Thoracic aorta (tissue), 2 donors: ENCODE measurements around the gene SMG5. TPM values are rescaled to one million over a fixed set of nuclear protein-coding genes. Genes with fewer than 3 reads are reported as not detected.

Experiments
- ATAC-seq: fragments of 150-250 bp; one replicate; pipeline ENCODE4 v1.8.0; 2017; ENCODE audit warnings: low read depth; ENCODE audit not compliant: insufficient number of reproducible peaks, low FRiP score
- DNase-seq: peaks from one replicate; pipeline ENCODE4 v3.0.0-alpha.2; 2020; ENCODE audit warnings: low spot score
- H3K27ac ChIP-seq, 2 donors: fragments of 200-600 bp; sonication (generic); 1 replicate in 1 of 2; 2 replicates in 1 of 2; pipeline ENCODE4 v1.5.1; 2016; ENCODE audit warnings: mild to moderate bottlenecking in 2 of 2, moderate library complexity in 2 of 2
- H3K27me3 ChIP-seq: fragments of 200-600 bp; sonication (generic); replicated peaks from 2 replicates; pipeline ENCODE4 v1.6.0; 2016; ENCODE audit warnings: mild to moderate bottlenecking; ENCODE audit not compliant: insufficient read depth
- H3K36me3 ChIP-seq: fragments of 200-600 bp; sonication (generic); one replicate; pipeline ENCODE4 v1.5.1; 2016
- H3K4me1 ChIP-seq, 2 donors: fragments of 200-600 bp; sonication (generic); 1 replicate in 1 of 2; 2 replicates in 1 of 2; pipeline versions ENCODE4 v1.5.1 to v1.6.0; 2016; ENCODE audit warnings: low read depth in 2 of 2, mild to moderate bottlenecking in 1 of 2; ENCODE audit not compliant: control insufficient read depth in 1 of 2
- H3K4me3 ChIP-seq: fragments of 200-600 bp; sonication (generic); 2 replicates; pipeline ENCODE4 v1.5.1; 2016; ENCODE audit warnings: mild to moderate bottlenecking
- H3K9me3 ChIP-seq: fragments of 200-600 bp; sonication (generic); 2 replicates; pipeline ENCODE4 v1.5.1; 2016
- total RNA-seq, 2 donors: library from RNA; depleted of rRNA; stranded (reverse); fragments of >200 nt; gene quantifications; one replicate each; pipeline versions ENCODE4 v1.1.0 to v1.2.3, GENCODE V29; 2016
- TF ChIP-seq, protein P1 (sequence below): fragments of 200-600 bp; sonication (generic); IDR thresholded peaks from one replicate; pipeline ENCODE4 v1.5.1; 2019; ENCODE audit warnings: antibody characterized with exemption

SMG5 gene
- total RNA-seq, 2 donors from 2014 or later: 57.8 to 72.7 TPM

DNA sequence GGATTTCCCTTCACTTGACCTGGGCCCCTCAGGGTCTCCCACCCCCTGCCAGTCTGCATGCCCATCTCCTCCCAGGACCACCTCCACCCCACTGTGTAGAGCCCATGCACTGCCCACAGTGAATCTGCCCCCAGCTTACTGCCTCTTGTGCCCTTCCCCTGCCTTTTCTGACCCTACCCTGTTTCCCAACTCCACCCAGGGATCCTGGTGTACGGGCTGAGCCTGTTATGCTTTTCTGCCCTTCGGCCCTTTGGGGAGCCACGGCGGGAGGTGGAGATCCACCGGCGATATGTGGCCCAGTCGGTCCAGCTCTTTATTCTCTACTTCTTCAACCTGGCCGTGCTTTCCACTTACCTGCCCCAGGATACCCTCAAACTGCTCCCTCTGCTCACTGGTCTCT lies 3.4 kb upstream of the SMG5 start:
- no peak overlapping the region for H3K4me3 ChIP-seq
- TF ChIP-seq, protein P1, sequence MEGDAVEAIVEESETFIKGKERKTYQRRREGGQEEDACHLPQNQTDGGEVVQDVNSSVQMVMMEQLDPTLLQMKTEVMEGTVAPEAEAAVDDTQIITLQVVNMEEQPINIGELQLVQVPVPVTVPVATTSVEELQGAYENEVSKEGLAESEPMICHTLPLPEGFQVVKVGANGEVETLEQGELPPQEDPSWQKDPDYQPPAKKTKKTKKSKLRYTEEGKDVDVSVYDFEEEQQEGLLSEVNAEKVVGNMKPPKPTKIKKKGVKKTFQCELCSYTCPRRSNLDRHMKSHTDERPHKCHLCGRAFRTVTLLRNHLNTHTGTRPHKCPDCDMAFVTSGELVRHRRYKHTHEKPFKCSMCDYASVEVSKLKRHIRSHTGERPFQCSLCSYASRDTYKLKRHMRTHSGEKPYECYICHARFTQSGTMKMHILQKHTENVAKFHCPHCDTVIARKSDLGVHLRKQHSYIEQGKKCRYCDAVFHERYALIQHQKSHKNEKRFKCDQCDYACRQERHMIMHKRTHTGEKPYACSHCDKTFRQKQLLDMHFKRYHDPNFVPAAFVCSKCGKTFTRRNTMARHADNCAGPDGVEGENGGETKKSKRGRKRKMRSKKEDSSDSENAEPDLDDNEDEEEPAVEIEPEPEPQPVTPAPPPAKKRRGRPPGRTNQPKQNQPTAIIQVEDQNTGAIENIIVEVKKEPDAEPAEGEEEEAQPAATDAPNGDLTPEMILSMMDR: no peak
- H3K4me1 ChIP-seq: peaks cover 17 to 19% of the 10 kb centered on the region in 2 donors
- H3K27me3 ChIP-seq: no peaks in the 10 kb centered on the region
- no peak overlapping the region for H3K27ac ChIP-seq
- DNase-seq: no peak
- ATAC-seq: no peak
- H3K9me3 ChIP-seq: no peaks in the 10 kb centered on the region
- H3K36me3 ChIP-seq: no peaks in the 10 kb centered on the region

GRCh38 chr1:156285437-156285836 lies 2.8 kb upstream of the SMG5 start:
- H3K36me3 ChIP-seq: no peaks in the 10 kb centered on the region
- H3K27me3 ChIP-seq: no peaks in the 10 kb centered on the region
- no peak overlapping the region for H3K4me3 ChIP-seq
- TF ChIP-seq, protein P1: no peak
- peaks cover 19 to 25% of the 10 kb centered on the region in 2 donors for H3K4me1 ChIP-seq
- DNase-seq (no peak), ATAC-seq (no peak)
- no peak overlapping the region for H3K27ac ChIP-seq
- no peaks in the 10 kb centered on the region for H3K9me3 ChIP-seq

DNA sequence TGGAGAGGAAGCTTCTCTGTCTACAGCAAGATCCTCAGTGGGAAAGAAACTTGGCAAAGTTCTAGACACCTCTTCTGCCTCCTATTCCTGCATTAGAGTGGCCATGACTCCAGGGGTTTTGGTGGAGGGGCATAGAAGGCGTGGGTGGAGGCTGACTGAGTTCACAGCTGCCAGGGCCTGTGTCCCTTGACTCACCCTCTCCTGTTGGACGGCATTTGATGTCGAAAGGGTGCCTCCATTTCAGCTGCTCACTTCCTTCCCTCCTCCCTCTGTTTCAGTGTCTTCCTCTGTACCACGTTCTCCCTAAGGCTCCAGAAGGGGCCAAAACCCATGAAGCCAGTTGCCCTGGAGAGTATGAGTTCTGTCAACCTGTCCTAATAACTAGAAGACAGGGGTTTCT lies 2.1 kb upstream of the SMG5 start:
- Histone ChIP-seq H3K36me3 (no peaks in the 10 kb centered on the region), H3K9me3 (no peaks in the 10 kb centered on the region), H3K27ac (no peak overlapping the region), H3K4me1 (peaks cover 19 to 28% of the 10 kb centered on the region in 2 donors), H3K27me3 (no peaks in the 10 kb centered on the region), H3K4me3 (no peak overlapping the region)
- TF ChIP-seq, protein P1: no peak
- DNase-seq: no peak
- ATAC-seq: no peak

DNA sequence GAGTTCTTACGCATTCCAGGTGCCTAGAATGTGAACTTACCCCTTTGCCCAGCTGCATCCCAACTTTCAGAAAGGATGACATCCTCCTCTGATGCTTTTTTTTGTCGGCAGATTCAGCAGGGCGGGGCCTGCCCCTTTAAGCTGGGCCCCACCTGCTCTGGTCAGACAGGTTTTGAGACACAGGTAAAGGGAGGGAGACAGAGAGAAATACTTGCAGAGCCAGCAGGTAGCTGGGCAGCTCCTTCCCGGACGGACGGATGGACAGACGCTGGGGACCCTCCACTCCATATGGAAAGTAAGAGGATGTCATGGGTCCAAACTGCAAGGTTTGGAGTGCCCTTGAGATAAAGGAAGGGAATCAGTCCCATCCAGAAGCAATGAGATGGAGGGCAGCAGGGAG lies 1.5 kb upstream of the SMG5 start, which contains the start of gene TMEM79:
Gene TMEM79 (plus strand): TSS at position 214 of the 400 bp plus-strand sequence. CDS start 902 bp downstream, outside the sequence.
- H3K27ac ChIP-seq: peak within 1 kb of the TSS; percentile 7 to 70

GRCh38 chr1:156283521-156283920 lies 896 bp upstream of the SMG5 start:
- H3K9me3 ChIP-seq: no peaks in the 10 kb centered on the region
- H3K27ac ChIP-seq: peak overlapping the region in 1 of 2 donors; percentile 70
- ATAC-seq: no peak

More for the DNA sequence above, 1.5 kb upstream of the SMG5 start, which contains the start of gene TMEM79:
- H3K27me3 ChIP-seq: no peaks in the 10 kb centered on the region
- no peak for ATAC-seq
- H3K36me3 ChIP-seq: no peaks in the 10 kb centered on the region
- no peak for DNase-seq
- H3K4me1 ChIP-seq: peaks cover 19 to 28% of the 10 kb centered on the region in 2 donors
- peak within 1 kb of the TSS; percentile 83 for H3K4me3 ChIP-seq
- no peaks in the 10 kb centered on the region for H3K9me3 ChIP-seq
- TF ChIP-seq, protein P1: no peak

More at GRCh38 chr1:156283521-156283920, 896 bp upstream of the SMG5 start:
- Histone ChIP-seq H3K27me3 (no peaks in the 10 kb centered on the region), H3K4me3 (peak overlapping the region; percentile 83), H3K4me1 (peaks cover 19 to 28% of the 10 kb centered on the region in 2 donors), H3K36me3 (no peaks in the 10 kb centered on the region)
- TF ChIP-seq, protein P1: no peak
- DNase-seq: no peak
